Right kidney (tissue), 1 donor: ENCODE results near the gene ANXA9.

ENCODE experiments used
- DNase-seq: peaks from one replicate; pipeline ENCODE4 v3.0.0-alpha.2; 2016

ANXA9 gene

DNA sequence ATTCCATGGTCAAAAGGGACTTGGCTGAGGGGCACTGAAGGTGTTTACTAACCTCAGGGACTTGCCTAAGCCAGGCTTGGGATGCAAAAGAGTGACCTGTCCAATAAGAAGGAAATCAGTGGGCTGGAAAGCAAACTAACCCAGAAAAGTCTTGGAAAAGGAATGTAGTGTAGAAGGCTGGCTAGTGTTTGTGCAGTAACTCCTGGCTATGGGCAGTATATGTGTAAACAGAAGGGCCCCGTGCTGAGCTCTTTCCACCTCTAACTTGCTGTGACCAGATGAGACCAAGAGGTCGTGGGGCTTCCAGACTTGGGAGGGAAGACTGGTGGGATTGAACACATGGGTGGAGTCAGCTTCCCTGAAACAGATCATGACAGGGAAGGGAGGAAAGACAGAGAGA is 20.5 kb downstream of the ANXA9 start:
- DNase-seq: no peak

DNA sequence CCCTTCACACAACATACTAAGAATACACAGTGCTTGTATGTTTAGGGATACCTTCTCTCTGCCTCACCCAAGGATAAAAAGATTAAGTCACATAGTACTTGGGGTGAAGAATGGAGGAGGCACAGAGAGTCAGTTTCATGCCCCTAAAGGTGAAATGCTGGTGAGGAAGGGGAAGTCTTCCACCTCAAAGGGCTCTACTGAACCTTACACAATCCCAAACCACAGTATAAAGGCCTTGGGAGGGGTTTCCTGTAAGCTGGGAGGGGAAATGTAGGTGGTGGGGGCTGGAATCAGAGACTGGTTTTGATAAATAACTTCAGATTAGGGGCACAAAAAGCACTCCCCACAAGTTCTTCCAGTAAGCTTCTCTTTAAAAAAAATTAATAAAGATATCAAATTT is 21.1 kb downstream of the ANXA9 start:
- DNase-seq: no peak

DNA sequence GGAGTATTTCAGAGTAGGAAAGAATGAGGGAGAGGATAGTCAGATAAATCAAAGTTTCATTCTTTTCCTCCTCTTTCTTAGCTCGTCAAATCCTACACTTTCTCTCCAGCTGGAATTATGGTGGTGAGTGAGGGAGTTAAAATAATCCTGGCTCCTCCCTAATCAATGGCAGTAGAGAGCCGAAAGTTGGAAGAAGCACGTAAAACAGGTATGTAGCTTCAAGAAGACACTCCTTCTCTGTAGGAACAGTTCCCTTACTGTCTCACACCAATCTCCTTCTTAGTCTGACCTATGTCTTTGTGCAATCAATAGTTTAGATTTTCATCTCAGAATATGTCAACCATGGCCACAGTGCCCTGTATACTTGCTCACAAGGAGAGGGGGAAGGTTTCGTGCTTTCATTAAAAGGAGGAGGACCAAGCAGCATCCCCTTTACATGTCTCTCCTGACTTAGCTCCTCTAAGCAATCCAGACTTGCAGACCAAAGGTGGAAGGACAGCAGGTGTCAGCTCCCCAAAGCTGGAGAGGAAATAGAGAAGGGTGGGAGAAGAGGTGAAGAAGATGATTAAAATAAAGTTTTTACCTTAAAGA is 23.7 kb downstream of the ANXA9 start:
- DNase-seq: peak; percentile 34

DNA sequence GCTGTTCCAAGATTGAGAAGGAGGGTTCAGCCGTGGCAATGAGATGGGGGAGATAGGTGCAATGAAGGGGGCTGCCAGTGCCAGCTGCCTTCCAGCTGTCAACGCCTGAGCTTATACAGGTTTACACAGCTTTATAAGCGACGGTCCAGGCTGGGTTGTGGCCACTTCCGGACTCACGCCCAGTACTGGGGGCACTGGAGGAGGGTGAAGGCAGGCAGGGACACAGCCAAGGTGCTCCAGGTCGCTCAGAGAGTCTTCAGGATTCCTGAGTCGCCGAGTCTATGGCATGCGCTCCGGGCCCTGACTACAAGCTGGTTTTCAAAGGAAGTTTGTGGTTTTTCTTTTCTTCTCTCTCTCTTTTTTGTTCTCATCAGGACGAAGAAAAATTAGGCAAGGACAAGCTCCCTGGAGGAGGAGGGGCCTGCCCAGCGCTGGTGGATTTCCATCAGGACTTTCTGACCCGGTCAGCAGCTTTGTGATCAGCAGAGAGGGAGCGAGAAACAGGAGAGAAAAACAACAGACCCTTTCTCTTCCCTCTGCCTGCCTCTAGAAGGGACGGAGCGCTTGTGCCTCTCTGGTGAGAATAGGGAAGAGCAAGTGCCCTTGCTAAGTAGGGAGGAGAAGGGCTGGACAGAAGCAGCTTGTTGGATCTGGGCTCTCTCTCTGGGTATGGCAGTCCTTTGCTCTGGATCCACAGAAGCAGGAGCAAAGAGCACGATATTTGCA is 24.4 kb downstream of the ANXA9 start, which contains the start of gene MINDY1:
Gene MINDY1, minus strand, starts transcription at position 576 of the 726 bp plus-strand sequence. CDS start 4,285 bp downstream, outside the sequence.
- peak; percentile 83 for DNase-seq

- no peak for DNase-seq
These were observed 25.8 kb downstream of the ANXA9 start for GRCh38 chr1:151007853-151008243.

DNA sequence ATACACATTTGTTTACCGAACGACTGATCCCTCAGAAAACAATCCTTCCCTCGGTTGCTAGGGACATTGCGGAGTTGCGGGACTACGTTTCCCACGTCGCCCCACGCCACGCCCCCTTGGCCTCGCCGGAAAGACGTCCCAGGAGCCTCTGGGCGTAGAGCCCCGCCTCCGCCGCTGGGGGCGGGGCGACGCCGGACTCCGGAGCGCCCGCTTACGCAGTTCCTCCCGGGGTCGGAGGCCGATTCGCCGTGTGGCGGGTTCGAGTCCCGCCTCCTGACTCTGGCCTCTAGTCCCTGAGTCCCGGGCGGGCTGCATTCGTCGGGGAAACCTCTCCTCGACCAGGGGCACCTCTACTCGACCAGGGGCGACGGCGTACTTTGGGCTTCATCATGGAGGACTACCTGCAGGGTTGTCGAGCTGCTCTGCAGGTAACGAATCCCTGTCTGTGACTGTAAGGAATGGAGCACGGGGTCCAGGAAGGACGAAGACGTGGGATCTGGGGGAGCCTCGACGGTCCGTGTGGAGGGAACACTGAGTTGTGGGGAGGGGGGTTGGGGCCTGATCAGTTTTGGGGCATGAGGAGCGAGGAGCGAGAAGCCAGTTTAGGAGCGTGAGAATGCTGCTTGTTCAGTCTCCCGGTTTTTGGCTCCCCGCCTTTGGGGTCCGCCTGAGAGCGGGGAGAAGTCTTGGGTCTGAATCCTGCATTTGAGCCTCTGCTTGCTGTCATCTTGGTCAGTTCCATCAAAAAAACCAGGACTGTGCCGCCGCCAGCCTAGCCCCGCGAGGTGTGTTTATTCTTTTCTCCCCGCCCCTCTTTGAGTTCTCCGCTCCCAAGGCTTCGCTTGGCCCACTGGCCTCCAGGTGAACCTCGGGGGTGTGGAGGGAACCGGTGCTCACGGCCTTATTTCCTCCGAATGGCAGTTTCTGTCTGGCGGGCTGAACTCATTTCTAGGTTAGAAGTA is 26.4 kb downstream of the ANXA9 start, which contains the start of gene PRUNE1:
Gene PRUNE1, plus strand, starts transcription at position 206 of the 962 bp plus-strand sequence. Its CDS starts 184 bp downstream, at position 390.
- DNase-seq: peak; percentile 90

DNA sequence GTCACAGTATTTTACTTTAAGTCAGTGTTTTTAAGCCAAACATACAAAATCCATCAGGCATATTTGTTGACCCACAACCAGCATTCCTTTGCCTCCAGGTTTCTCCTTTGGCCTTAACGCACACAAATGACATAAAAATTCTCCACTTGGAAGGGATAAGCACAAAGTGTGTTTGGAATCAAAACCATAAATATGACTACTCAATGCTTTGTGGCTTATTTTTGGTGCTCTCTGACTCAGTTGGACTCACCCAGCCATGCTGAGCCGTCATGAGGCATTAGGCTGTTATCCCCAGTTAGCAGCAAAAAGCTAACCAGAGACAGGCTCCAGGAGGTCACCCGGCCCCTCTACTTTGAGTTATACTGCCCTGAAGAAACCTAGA is 27.1 kb downstream of the ANXA9 start:
- no peak for DNase-seq

DNA sequence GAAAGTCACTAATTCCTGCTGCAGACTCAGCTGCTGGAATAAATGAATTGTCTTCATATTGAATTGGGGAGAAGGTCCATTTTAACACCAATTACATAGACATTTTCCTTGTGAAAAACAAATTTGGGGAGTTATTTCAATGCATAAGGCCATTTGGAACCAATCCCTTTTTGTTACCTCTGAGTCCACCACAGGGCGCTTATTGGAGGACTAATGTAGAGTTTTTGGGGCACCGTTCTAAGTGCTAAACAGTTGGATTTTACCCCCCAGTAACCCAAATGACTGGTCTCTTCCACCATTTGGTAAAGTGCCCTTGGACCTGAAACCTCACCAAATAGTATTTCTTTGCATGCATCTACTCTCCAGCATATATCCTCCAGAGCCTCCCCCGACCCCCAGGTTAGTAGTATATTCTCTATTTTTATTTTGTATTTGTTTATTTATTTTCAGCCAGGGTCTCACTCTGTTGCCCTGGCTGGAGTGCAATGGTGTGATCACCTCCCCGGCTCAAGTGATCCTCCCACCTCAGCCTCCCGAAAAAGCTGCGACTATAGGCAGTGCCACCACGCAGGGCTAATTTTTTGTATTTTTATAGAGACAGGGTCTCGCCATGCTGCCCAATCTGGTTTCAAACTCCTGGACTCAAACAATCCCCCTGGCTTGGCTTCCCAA is 27.7 kb downstream of the ANXA9 start:
- no peak for DNase-seq

- no peak for DNase-seq
These were observed 28.2 kb downstream of the ANXA9 start for GRCh38 chr1:151010346-151010726.

- DNase-seq: no peak
These were observed 29.2 kb downstream of the ANXA9 start for GRCh38 chr1:151011154-151011850.

DNA sequence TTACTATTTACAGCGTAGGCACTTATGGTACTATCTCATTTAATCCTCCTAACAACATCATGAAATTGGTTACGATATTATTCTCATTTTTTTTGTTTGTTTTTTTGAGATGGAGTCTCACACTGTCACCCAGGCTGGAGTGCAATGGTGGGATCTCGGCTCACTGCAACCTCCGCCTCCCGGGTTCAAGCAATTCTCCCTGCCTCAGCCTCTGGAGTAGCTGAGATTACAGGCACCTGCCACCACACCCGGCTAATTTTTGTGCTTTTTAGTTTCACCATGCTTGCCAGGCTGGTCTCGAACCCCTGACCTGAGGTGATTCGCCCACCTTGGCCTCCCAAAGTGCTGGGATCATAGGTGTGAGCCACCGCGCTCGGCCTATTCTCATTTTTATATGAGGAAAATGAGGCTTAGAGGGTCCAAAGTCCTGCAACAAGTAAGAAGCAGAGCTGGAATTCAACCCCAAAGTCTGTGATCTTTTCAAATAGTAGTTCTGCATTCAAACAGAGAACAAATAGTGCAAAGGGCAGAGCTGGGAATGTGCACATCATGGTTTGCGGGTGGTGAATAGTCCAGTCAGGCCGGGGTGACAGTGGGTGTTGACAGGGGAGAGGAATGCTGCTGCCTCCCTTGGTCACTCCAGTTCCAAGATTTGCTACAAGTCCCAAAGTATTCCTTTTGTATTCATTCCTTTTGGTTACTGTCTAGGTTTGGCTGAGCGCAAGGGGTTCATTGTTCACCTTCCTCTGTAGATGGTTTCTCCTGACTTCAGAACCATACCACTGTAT is 30.8 kb downstream of the ANXA9 start:
- no peak for DNase-seq

DNA sequence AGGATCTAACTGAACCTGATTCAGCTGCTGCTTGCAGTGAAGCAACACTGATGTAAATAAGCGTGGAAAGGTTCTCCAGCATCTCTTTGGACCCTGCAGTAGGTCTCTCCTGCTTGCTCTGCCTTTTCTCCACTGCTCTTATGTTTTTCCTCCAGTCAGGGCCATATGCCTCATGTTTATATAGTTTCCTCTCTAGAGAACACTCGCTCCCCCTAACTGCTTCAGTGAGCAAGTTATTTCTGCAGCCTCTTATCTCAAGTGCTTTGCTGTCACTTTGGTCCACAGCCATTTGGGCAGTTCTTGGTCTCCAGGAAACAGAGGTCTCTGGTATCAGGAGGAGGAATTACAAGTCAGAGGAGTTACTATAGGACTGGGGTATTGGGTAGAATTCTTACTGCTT is 31.4 kb downstream of the ANXA9 start:
- peak; percentile 35 for DNase-seq

GRCh38 chr1:151024540-151025146 is 42.6 kb downstream of the ANXA9 start:
- peak; percentile 36 for DNase-seq

GRCh38 chr1:151026460-151026859 is 44.4 kb downstream of the ANXA9 start:
- DNase-seq: no peak

DNA sequence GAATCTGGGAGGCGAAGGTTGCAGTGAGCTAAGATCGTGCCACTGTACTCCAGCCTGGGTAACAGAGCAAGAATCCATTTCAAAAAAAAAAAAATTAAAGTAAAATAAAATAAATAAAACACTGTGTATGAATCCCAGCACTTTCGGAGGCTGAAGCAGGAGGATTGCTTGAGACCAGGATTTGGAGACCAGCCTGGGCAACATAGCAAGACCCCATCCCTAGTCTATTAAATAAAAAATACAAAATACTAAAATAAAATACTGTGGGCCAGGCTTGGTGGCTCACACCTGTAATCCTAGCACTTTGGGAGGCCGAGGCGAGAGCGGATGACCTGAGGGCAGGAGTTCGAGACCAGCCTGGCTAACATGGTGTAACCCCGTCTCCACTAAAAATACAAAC is 50.1 kb downstream of the ANXA9 start:
- DNase-seq: no peak

DNA sequence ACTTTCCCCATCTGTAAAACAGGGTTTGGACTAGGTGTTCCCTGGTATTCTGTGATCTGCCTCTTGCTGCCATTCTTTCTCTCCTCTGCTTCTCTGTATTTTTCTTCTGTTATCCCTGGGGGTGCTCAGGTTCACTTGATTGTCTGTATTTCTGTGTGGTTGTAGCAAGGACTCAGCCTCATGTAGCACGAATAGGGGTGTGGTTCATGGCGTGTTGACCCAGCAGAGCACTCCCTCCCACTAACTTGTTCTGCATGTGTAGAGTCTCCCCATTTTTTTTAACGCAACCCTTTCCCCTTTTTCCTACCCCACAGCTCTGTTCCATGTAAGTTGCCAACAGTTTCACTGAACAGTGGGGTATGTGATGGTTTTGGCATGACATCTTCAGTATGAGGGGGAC is 53.1 kb downstream of the ANXA9 start:
- no peak for DNase-seq

DNA sequence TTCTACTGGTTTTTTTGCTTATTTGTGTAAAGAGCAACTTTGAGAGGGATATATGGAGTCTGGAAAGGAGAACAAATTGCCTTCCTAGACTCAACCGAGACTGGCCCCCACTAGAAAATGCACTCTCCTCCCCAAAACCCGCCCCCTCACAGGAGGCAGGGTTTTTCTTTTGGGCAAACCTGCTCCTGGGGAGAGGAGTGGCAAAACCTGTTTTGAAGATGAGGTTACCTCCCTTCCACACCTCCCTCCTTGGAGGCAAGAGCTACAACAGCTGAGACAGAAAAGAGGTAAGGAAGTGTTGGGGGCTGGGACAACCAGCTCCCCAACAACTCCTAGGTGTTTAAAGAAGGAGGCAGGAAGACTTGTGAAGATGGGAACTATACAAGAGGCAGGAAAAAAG is 54.3 kb downstream of the ANXA9 start, which contains the start of gene BNIPL:
Gene BNIPL, plus strand, starts transcription at position 231 of the 400 bp plus-strand sequence. Its CDS starts 140 bp downstream, at position 371.
- no peak for DNase-seq

DNA sequence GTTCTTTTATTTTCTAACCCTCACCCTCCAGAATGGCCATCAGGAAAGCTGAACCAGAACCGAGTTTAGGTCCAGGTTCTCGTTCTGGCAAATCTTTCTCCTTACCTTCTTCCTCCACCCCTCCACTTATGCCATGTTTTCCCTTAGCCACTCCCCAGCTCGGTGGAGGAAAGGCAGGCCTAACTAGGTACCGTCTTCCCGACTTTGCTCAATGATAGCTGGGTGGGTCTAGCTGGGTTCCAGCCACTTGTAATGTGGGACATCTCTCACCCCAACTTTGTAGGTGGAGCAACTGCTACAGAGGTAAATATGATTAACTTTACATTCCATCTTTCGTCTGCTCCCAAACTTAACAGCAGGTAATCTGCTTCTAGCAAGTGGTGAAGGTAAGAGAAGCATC is 54.9 kb downstream of the ANXA9 start:
- no peak for DNase-seq

- DNase-seq: no peak
These were observed 57.4 kb downstream of the ANXA9 start for GRCh38 chr1:151039521-151039920.

DNA sequence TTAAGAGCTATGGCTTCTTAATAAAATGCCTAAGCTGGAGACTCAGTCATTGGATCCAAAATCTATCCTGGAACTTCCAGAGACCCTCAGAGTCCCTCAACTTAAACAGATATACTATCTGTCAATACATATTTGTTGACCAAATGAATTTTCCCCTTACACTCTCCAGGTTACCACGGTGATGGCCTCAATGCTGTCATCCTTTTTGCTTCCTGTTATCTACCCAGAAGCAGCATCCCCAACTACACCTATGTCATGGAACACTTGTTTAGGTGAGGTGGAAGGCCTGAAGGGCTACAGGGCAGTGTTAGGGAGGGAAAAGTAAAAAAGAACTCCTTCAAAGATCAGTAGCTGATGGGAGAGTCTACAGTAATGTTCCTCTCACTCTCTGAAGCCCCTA is 61.1 kb downstream of the ANXA9 start:
- no peak for DNase-seq
